Ammon's horn (tissue), 1 donor: ENCODE results near the gene ATF1.
"Not testable (repeated sequence)": the region's sequence is repeated elsewhere in the genome, so short reads cannot be mapped to it uniquely, and the experiment has no call there.

Experiments used
- DNase-seq: peaks from one replicate; pipeline ENCODE4 v3.0.0-alpha.2; 2016; ENCODE audit warnings: low spot score

The ATF1 gene

DNA sequence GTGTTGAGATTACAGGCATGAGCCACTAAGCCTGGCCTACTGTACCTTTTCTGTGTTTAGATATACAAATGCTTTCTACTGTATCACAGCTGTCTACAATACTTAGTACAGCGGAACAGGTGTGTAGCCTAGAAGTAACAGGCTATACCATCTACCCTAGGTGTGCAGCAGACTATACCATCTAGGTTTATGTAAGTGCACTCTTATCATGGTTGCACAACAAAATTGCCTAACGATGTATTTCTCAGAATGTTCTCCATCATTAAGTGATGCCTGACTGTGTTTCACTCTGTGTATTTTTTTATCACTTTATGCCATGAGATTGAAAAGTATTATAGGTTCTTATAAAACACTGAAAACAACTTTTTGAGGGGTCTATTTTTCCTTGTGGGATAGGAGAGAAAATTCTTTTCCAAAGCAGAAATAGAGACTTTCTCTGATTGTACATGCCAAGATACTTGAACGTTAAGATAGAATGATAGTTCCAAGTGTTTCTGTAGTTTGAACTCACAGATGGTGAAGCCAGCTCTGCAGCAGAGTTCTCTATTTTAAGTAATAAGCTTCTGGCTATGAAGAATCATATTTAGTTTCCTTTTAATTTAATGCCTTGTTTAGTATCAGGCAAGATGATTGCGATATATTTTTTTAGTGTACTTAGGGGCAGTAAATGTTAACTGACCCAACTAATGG, 95.9 kb downstream of the ATF1 start:
- no peak for DNase-seq

DNA sequence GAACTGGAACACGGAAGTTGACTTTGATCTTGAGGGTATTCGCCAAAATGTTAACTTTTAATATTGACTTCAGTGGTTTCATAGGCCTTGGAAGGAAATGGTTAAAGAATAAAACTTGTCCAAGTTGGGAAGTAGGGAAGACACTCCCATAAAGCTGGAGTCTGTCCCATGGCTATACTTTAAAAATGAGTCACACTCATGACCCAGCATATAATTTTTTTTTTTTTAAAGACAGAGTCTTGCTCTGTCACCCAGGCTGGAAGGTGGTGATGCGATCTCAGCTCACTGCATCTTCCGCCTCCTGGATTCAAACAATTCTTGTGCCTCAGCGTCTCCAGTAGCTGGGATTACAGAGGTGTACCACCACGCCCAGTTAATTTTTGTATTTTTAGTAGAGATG, 98.4 kb downstream of the ATF1 start:
- DNase-seq, result no peak

DNA sequence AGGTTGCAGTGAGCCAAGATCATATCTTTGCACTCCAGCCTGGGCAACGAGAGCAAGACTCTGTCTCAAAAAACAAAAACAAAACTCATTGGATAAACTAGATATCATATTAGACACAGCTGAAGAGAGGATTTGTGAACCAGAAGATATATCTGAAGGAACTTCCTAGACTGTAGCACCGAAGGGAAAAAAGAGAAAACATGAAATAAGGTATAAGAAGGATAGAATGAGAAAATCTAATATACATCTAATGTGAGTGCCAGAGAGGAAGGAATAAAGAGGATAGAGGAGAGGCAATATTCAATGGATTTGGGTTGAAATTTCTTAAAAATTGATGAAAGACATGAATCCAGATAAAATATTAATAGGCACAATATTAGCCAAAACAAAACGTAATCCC, 101.4 kb downstream of the ATF1 start:
- DNase-seq, result no peak

DNA sequence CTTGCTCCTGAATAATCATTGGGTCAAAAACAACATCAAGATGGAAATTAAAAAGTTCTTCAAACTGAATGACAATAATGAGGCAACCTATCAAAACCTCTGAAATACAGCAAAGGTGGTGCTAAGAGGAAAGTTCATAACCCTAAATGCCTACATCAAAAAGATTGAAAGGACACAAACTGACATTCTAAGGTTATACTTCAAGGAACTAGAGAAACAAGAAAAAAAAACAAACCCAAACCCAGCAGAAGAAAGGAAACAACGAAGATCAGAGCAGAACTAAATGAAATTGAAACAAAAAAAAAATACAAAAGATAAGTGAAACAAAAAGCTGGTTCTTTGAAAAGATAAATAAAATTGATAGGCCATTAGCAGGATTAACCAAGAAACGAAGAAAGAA, 105.0 kb downstream of the ATF1 start:
- DNase-seq, result not testable (repeated sequence)
